NCI-H774 (cell line): ENCODE results near the gene WNT7B.

Experiments
- DNase-seq: peaks from one replicate; lab custom pipeline; 2025; lab: John Stamatoyannopoulos, UW

Gene WNT7B

GRCh38 chr22:45887202-45888131, 89.5 kb downstream of the WNT7B start:
- no peak for DNase-seq

GRCh38 chr22:45886540-45886939, 90.4 kb downstream of the WNT7B start:
- DNase-seq, result no peak

- no peak for DNase-seq
Observed at GRCh38 chr22:45885941-45886395, 91.0 kb downstream of the WNT7B start.

- DNase-seq, result no peak
Observed at GRCh38 chr22:45885171-45885840, 91.7 kb downstream of the WNT7B start.

GRCh38 chr22:45884201-45885062, 92.5 kb downstream of the WNT7B start:
- DNase-seq, result no peak

GRCh38 chr22:45883811-45884170, 93.2 kb downstream of the WNT7B start:
- DNase-seq, result no peak

- no peak for DNase-seq
Observed at GRCh38 chr22:45882881-45883810, 93.8 kb downstream of the WNT7B start.

- no peak for DNase-seq
Observed at GRCh38 chr22:45881524-45881875, 95.5 kb downstream of the WNT7B start.

GRCh38 chr22:45880716-45881523, 96.0 kb downstream of the WNT7B start:
- DNase-seq, result no peak

- DNase-seq, result no peak
Observed at GRCh38 chr22:45880091-45880715, 96.8 kb downstream of the WNT7B start.

- no peak for DNase-seq
Observed at GRCh38 chr22:45879552-45879949, 97.4 kb downstream of the WNT7B start.

GRCh38 chr22:45878901-45879551, 97.9 kb downstream of the WNT7B start:
- DNase-seq, result no peak

GRCh38 chr22:45878051-45878781, 98.7 kb downstream of the WNT7B start:
- no peak for DNase-seq

- DNase-seq, result no peak
Observed at GRCh38 chr22:45877651-45878050, 99.3 kb downstream of the WNT7B start.

GRCh38 chr22:45877036-45877380, 100.0 kb downstream of the WNT7B start:
- no peak for DNase-seq

GRCh38 chr22:45876136-45877035, 100.6 kb downstream of the WNT7B start:
- DNase-seq, result no peak

- no peak for DNase-seq
Observed at GRCh38 chr22:45872659-45873263, 104.2 kb downstream of the WNT7B start.
